HG03066 (cell line): ENCODE results near the gene SMIM7.
"Not testable (repeated sequence)": the region's sequence is repeated elsewhere in the genome, so short reads cannot be mapped to it uniquely, and the experiment has no call there.

Experiments
- ATAC-seq: cut with Tn5 transposase; IDR thresholded peaks from one replicate; pipeline ENCODE4 v1.9.1; 2021; ENCODE audit warnings: low read depth; ENCODE audit not compliant: unreplicated experiment

The SMIM7 gene

GRCh38 chr19:16655727-16656126, 4.2 kb downstream of the SMIM7 start:
- no peak for ATAC-seq

DNA sequence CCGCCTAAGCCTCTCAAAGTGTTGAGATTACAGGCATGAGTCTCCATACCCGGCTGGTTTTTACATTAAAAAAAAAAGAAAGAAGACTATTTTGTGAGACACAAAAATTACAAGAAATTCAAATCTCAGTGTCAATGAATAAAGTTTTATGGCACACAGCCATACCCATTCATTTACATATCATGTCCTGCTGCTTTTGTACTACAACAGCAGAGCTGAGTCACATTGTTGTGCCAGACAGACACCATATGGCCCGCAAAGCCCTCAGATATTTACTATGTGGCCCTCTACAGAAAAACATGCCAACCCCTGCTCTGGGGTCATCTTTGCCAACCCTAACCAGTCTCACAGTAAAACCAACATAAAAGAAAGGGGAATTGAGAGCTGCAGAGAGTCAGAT, 5.3 kb downstream of the SMIM7 start:
- no peak for ATAC-seq

GRCh38 chr19:16654140-16654539, 5.8 kb downstream of the SMIM7 start:
- ATAC-seq, result no peak

DNA sequence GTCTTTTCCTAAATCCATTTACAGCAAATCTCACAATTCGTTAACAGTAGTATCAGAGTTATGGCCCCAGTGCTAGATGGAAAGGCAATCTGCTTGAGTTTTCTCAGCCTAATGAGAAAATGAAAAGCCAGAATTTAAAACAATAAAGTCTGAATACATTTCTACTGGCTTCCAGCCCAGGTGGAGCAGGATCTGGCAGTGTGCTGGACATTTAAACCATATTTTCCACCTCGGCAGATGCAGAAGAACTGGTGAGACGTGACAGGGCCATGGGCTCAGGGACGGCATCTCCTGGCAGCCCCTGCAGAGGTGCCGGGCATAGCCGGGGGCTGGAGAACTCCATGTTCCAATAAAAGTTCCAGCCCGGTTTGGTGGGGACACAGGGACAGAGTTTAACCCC, 7.1 kb downstream of the SMIM7 start:
- ATAC-seq, result no peak

GRCh38 chr19:16651421-16652188, 8.3 kb downstream of the SMIM7 start:
- not testable (repeated sequence) for ATAC-seq

- no peak for ATAC-seq
Measured at GRCh38 chr19:16650821-16651220, 9.1 kb downstream of the SMIM7 start.

DNA sequence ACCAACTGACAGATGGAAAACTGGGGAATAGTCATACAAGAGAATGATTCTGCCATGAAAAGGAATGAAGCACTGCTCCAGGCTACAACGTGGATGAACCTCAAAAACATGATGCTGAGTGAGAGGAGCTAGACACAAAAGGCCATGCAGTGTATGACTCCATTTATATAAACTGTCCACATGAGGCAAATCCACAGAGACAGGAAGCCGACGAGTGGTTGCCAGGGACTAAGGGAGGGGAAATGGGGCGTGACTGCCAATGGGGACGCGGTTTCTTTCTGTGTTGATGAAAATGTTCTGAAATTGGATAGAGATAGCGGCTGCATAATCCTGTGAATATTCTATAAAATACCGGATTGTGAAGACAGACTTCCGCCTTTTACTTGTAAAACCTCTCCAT, 10.2 kb downstream of the SMIM7 start:
- ATAC-seq, result no peak

DNA sequence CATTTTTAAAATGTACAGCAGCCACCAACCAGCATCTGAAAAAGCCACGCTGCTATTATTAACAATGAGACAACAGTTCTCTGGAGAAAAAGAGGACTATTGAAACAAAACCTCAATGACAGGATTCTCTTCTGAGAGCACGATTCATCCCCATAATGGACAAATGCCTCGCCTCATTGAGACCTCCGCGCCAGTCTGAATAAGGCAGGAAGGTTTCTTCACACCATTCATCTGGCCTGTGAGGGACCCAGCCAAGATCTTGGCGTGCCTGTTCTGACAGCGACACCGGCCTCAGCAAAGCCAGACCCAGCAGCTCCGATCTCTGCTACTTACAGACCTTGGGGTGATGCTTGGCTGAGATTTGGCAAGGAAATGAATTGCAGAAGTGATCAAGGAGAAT, 14.8 kb downstream of the SMIM7 start:
- no peak for ATAC-seq

- no peak for ATAC-seq
Measured at GRCh38 chr19:16641695-16642094, 18.2 kb downstream of the SMIM7 start.

- ATAC-seq, result no peak
Measured at GRCh38 chr19:16640951-16641350, 19.0 kb downstream of the SMIM7 start.

DNA sequence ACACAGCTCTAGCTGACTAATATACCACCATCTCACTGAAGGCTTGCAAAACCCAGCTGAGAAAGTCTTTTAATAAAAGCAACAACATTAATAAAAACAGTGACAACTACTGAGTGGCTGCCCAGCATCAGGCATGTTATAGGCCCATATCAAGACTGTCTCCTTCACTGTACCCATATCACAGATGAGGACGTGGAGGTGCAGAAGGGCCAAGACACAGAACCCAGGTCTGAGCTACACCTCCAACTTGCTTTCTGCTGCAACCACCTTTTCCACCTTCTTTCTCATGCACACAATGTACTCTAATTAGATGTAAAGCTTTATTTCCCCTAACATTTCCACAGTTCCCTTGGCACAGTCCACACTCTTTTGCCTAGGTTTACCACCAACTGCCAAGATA, 21.3 kb downstream of the SMIM7 start:
- no peak for ATAC-seq

DNA sequence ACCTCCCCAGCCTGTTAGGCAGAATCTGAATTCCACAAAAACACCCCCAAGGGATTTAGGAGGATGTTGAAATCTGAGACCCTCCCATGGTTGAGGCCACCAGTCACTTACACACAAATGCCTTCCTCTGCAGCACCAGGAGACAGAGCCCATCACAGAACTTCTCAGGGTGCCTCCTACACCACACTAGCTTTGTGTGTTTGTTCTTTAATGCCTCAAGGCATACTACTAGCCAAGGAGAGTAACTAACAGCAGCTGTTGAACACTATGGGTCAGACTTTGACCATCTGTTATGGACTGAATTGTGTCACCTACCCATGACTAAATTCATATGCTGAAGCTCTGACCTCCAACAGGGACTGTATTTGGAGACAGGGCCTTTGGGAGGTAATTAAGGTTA, 22.4 kb downstream of the SMIM7 start:
- ATAC-seq, result no peak

DNA sequence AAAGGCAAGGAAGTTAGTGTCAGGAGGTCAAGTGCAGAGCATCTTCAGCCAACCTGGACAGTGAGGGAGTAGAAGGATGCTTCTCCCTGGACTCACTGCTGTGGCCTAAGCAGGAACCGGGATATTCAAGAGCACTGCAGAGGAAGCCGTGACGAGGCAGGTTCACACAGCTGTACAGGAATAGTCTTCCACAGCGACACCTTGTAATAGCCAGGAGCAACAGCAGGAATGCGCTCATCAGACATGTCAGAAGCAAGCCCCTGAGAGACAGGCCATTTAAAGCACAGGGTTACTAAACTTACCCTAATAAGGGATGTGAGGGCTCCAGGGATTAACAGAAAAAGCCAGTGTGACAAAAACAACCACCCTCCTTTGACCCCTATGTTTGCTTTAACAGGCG, 28.5 kb downstream of the SMIM7 start:
- no peak for ATAC-seq

GRCh38 chr19:16628984-16629691, 30.8 kb downstream of the SMIM7 start:
- ATAC-seq, result peak; percentile 3

GRCh38 chr19:16628183-16628983, 31.6 kb downstream of the SMIM7 start, which contains the start of gene MED26:
Gene MED26 (minus strand): TSS chr19:16628204. CDS start chr19:16627943, 261 bp downstream.
- peak; percentile 75 for ATAC-seq

DNA sequence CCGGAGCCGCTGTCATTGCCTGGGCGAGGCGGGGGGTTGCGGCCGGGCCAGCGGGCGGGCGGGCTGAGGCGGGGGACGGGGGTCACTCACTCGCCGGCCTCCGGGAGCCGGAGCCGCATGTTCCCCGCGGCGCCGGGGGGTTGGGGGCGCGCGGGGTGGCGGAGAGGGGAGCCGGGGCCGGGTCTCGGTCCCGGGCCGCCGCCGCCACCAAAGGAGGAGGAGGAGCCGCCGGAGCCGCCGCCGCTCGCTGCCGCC, 32.1 kb downstream of the SMIM7 start:
- no peak for ATAC-seq

DNA sequence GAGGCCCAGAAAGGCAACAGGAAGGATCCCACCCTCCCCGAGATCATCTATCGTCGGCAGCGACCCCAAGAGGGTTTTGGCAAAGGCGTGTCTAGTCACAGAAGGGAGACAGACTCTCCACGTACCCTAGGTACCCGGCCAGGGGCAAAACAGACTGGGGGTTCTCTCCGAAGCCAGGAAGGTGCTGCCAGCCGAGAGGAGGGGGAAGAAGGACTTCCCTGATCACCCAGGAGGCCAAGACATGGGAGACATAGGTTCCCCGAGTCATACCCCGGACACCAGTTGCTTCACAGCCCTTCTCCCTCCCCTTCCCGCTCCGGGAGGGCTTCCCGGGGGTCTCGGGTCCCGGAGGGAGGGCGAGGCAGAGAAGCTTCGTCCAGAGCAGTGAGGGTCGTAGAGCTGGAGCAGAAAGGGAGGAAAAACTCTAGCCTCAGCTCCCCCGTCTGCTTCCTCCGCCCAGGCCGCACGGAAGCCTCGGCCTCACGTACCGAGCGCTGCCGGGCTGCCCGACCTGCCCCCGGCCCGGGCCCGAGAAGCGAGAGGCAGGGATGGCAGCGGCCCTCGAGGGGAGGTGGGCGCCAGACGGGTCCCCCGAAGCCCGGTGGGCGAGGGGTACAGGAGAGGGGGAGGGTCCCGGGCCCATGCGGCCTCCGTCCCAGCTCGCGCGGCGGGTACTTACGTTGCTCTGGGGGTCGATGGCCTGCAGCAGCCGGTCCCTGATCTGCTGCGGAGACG, 32.6 kb downstream of the SMIM7 start:
- ATAC-seq, result no peak

DNA sequence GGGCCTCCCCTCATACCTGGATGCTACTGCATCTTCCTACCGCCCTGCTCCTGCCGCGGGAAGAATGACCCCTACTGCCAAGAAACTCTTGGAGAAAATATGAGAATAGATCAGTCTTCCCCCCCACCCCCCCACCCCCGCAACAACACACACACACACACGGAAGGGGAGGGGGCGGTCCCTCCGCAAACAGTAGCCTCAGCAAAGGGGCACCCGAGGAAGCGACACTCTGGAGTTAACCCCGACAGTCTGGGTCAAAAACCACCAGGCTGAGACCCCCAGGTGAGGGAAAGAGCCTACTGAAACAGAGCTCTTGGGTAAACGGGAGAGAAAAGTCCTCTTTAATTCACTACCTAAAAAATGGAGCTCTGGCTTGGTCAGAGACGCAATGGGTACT, 33.1 kb downstream of the SMIM7 start:
- ATAC-seq, result no peak

GRCh38 chr19:16625163-16625958, 34.6 kb downstream of the SMIM7 start:
- no peak for ATAC-seq

DNA sequence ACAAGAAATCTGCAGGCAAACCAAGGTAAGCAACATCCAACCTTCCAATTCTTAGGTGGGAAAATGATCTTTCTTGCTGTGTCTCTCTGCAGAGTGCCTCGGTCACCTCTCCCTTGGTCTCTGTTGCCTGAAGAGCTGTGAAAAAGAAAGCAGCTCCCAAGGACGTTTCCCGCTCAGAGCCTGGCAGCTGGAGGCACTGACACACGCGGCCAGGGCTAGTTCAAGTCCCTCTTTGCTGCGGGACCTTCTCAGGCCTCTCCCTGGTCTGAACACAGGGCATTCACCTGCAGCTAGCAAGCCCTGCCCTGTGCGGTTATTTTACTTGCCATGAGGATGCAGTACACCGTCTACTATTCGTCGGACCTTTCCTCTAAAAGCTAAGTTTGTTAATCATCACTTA, 35.7 kb downstream of the SMIM7 start:
- ATAC-seq, result no peak
